Upper lobe of left lung (tissue), 4 donors: ENCODE data around the gene CGREF1.

Experiments used
- CTCF ChIP-seq, 6 experiments: fragments of 450-650 bp in 4 of 6; fragments of 200-600 bp in 2 of 6; sonication (generic) in 2 of 6; IDR thresholded peaks; one replicate each; pipeline ENCODE4 v1.5.1; 2016 to 2019; ENCODE audit warnings: antibody characterized with exemption in 6 of 6
- EP300 ChIP-seq, 4 donors: sonication (generic); formaldehyde crosslinking; IDR thresholded peaks; one replicate each; pipeline ENCODE4 v1.5.1; 2017; ENCODE audit warnings: antibody characterized with exemption in 4 of 4, control low read depth in 2 of 4
- POLR2A ChIP-seq, 4 donors: fragments of 450-650 bp; IDR thresholded peaks; one replicate each; pipeline ENCODE4 v1.5.1; 2016 to 2017; ENCODE audit warnings: antibody characterized with exemption in 4 of 4, mild to moderate bottlenecking in 2 of 4
- POLR2AphosphoS5 ChIP-seq, 2 donors: sonication (generic); formaldehyde crosslinking; IDR thresholded peaks; one replicate each; pipeline ENCODE4 v1.5.1; 2017; ENCODE audit warnings: antibody characterized with exemption in 2 of 2

DNA sequence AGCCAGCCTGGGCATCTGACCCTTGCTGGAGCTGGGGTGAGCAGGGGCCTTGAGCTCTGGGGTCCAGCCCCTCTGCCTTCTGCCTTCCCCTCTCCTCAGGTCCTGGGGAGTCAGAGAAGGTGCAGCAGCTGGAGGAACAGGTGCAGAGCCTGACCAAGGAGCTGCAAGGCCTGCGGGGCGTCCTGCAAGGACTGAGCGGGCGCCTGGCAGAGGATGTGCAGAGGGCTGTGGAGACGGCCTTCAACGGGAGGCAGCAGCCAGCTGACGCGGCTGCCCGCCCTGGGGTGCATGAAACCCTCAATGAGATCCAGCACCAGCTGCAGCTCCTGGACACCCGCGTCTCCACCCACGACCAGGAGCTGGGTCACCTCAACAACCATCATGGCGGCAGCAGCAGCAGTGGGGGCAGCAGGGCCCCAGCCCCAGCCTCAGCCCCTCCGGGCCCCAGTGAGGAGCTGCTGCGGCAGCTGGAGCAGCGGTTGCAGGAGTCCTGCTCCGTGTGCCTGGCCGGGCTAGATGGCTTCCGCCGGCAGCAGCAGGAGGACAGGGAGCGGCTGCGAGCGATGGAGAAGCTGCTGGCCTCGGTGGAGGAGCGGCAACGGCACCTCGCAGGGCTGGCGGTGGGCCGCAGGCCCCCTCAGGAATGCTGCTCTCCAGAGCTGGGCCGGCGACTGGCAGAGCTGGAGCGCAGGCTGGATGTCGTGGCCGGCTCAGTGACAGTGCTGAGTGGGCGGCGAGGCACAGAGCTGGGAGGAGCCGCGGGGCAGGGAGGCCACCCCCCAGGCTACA is 36.8 kb downstream of the CGREF1 start:
- TF ChIP-seq POLR2A (IDR thresholded peaks at IDR 0.05), result no peak
- TF ChIP-seq CTCF (IDR thresholded peaks at IDR 0.05), result no peak
- no peak for TF ChIP-seq POLR2AphosphoS5 (IDR thresholded peaks at IDR 0.05)
- TF ChIP-seq EP300 (IDR thresholded peaks at IDR 0.05), result no peak
